Ishikawa (cell line): ENCODE results near the gene MED13L.

Experiments
- CEBPB ChIP-seq: IDR thresholded peaks from 2 replicates; pipeline ENCODE4 v1.6.1; 2012
- TF ChIP-seq, protein P1 (sequence below): IDR thresholded peaks from 2 replicates; pipeline ENCODE4 v1.6.1; 2012

DNA sequence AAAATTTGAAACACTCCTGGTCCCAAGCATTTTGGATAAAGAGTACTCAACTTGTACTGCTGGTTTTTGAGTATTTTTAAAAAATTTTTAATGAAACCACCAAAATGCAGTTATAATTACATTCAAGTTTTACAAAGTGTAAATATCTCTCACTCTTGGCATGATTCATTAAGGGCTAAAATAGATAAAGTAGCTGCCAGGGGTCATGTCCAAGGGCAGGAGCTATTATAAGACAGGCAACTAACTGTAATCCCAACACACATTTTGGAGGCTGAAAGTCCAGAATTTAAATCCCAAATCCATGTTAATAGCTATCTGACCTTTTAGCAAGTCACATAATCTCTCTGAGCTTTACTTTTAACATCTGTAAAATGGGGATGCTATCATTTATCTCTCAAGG, 207.6 kb downstream of the MED13L start:
- TF ChIP-seq, protein P1, sequence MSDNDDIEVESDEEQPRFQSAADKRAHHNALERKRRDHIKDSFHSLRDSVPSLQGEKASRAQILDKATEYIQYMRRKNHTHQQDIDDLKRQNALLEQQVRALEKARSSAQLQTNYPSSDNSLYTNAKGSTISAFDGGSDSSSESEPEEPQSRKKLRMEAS = no peak
- no peak for TF ChIP-seq CEBPB
